H9 (cell line): ENCODE results near the gene CYB561D1. TPM values are rescaled to one million over a fixed set of nuclear protein-coding genes. Genes with fewer than 3 reads are reported as not detected.

Experiments
- DNase-seq: peaks from one replicate; pipeline ENCODE4 v3.0.0-alpha.2; 2017
- H2AFZ ChIP-seq: one replicate; pipeline ENCODE4 v1.6.1; 2013; ENCODE audit warnings: mild to moderate bottlenecking, low read length, control low read depth, moderate library complexity
- H2AK5ac ChIP-seq: 2 replicates; pipeline ENCODE4 v1.6.1; 2013; ENCODE audit warnings: low read length, control low read depth, mixed read lengths; ENCODE audit not compliant: insufficient read length
- H2BK120ac ChIP-seq: one replicate; pipeline ENCODE4 v1.6.1; 2013; ENCODE audit warnings: low read depth, mild to moderate bottlenecking, low read length, control low read depth, inconsistent platforms; ENCODE audit not compliant: poor library complexity, severe bottlenecking
- H2BK12ac ChIP-seq: 2 replicates; pipeline ENCODE4 v1.6.1; 2013; ENCODE audit warnings: low read length, control low read depth, mixed read lengths, low read depth; ENCODE audit not compliant: insufficient read length
- H2BK15ac ChIP-seq: 2 replicates; pipeline ENCODE4 v1.6.1; 2013; ENCODE audit warnings: low read depth, low read length, control low read depth
- H2BK20ac ChIP-seq: one replicate; pipeline ENCODE4 v1.6.1; 2013; ENCODE audit warnings: low read depth, mild to moderate bottlenecking, low read length, control low read depth, inconsistent platforms; ENCODE audit not compliant: poor library complexity, severe bottlenecking
- H2BK5ac ChIP-seq: 2 replicates; pipeline ENCODE4 v1.6.1; 2013; ENCODE audit warnings: low read length, control low read depth, mixed read lengths; ENCODE audit not compliant: insufficient read length
- H3K14ac ChIP-seq: 2 replicates; pipeline ENCODE4 v1.6.1; 2013; ENCODE audit warnings: low read length, control low read depth; ENCODE audit not compliant: insufficient read depth
- H3K18ac ChIP-seq: 2 replicates; pipeline ENCODE4 v1.6.1; 2013; ENCODE audit warnings: low read depth, mild to moderate bottlenecking, mixed read lengths, low read length, control low read depth; ENCODE audit not compliant: insufficient read length
- H3K23ac ChIP-seq: 2 replicates; pipeline ENCODE4 v1.6.1; 2013; ENCODE audit warnings: low read length, control low read depth, mixed read lengths, low read depth; ENCODE audit not compliant: insufficient read length
- H3K23me2 ChIP-seq: 2 replicates; pipeline ENCODE4 v1.6.1; 2013; ENCODE audit warnings: low read depth, mild to moderate bottlenecking, mixed read lengths, low read length, control low read depth; ENCODE audit not compliant: insufficient read length, poor library complexity, severe bottlenecking
- H3K27ac ChIP-seq: 2 replicates; pipeline ENCODE4 v1.5.1; 2013; ENCODE audit warnings: low read length, control low read depth, mixed read lengths, low read depth; ENCODE audit not compliant: insufficient read length
- H3K27me3 ChIP-seq: 2 replicates; pipeline ENCODE4 v1.6.1; 2013; ENCODE audit warnings: low read length, control low read depth, inconsistent platforms; ENCODE audit not compliant: insufficient read depth
- H3K4ac ChIP-seq: 2 replicates; pipeline ENCODE4 v1.6.1; 2013; ENCODE audit warnings: low read depth, mild to moderate bottlenecking, control low read depth, inconsistent platforms, low read length, moderate library complexity
- H3K4me1 ChIP-seq: 2 replicates; pipeline ENCODE4 v1.6.1; 2013; ENCODE audit warnings: low read length, control low read depth, inconsistent platforms; ENCODE audit not compliant: insufficient read depth
- H3K4me2 ChIP-seq: 2 replicates; pipeline ENCODE4 v1.6.1; 2013; ENCODE audit warnings: low read length, control low read depth, mixed read lengths; ENCODE audit not compliant: insufficient read length, insufficient read depth
- H3K56ac ChIP-seq: 2 replicates; pipeline ENCODE4 v1.6.1; 2013; ENCODE audit warnings: low read depth, mild to moderate bottlenecking, mixed read lengths, low read length, control low read depth; ENCODE audit not compliant: insufficient read length
- H3K79me1 ChIP-seq: 2 replicates; pipeline ENCODE4 v1.6.1; 2013; ENCODE audit warnings: low read depth, mild to moderate bottlenecking, moderate library complexity, low read length, control low read depth, inconsistent platforms; ENCODE audit not compliant: insufficient read depth, poor library complexity, severe bottlenecking
- H3K79me2 ChIP-seq: 2 replicates; pipeline ENCODE4 v1.6.1; 2013; ENCODE audit warnings: low read length, control low read depth, inconsistent platforms; ENCODE audit not compliant: insufficient read depth
- H3K9ac ChIP-seq: 2 replicates; pipeline ENCODE4 v1.6.1; 2013; ENCODE audit warnings: low read length, control low read depth, mixed read lengths; ENCODE audit not compliant: insufficient read length; ENCODE audit errors: extremely low read depth
- H3K9me3 ChIP-seq: one replicate; pipeline ENCODE4 v1.6.1; 2013; ENCODE audit warnings: low read depth, low read length, inconsistent platforms; ENCODE audit not compliant: control insufficient read depth
- H3T11ph ChIP-seq: one replicate; pipeline ENCODE4 v1.6.1; 2013; ENCODE audit warnings: mild to moderate bottlenecking, low read length, control low read depth, inconsistent platforms
- H4K20me1 ChIP-seq: one replicate; pipeline ENCODE4 v1.6.1; 2013; ENCODE audit not compliant: control insufficient read depth, insufficient read length, insufficient read depth
- H4K5ac ChIP-seq: 2 replicates; pipeline ENCODE4 v1.6.1; 2013; ENCODE audit warnings: low read depth, mild to moderate bottlenecking, mixed read lengths, low read length, control low read depth; ENCODE audit not compliant: insufficient read length
- H4K8ac ChIP-seq: replicated peaks from 2 replicates; pipeline ENCODE4 v1.6.1; 2013; ENCODE audit warnings: low read length, control low read depth, mixed read lengths, low read depth; ENCODE audit not compliant: insufficient read length
- H4K91ac ChIP-seq: 2 replicates; pipeline ENCODE4 v1.6.1; 2013; ENCODE audit warnings: low read depth, mild to moderate bottlenecking, moderate library complexity, mixed read lengths, low read length, control low read depth; ENCODE audit not compliant: insufficient read length
- H3K27ac Mint-ChIP-seq, 3 experiments: 2 replicates in 2 of 3; 3 replicates in 1 of 3; pipeline ENCODE4 v1.8.0; 2020 to 2021; ENCODE audit warnings: mixed read lengths in 3 of 3, mild to moderate bottlenecking in 1 of 3, moderate library complexity in 1 of 3
- H3K27me3 Mint-ChIP-seq: 2 replicates; pipeline ENCODE4 v1.8.0; 2021; ENCODE audit warnings: low read depth, mild to moderate bottlenecking, moderate library complexity, mixed read lengths
- H3K36me3 Mint-ChIP-seq, 3 experiments: 2 replicates in 2 of 3; 3 replicates in 1 of 3; pipeline ENCODE4 v1.8.0; 2020 to 2021; ENCODE audit warnings: low read depth in 3 of 3, mixed read lengths in 3 of 3; ENCODE audit not compliant: insufficient read depth in 1 of 3
- H3K4me1 Mint-ChIP-seq, 2 experiments: 2 replicates each; pipeline ENCODE4 v1.8.0; 2020; ENCODE audit warnings: mixed read lengths in 2 of 2
- H3K4me3 Mint-ChIP-seq, 2 experiments: 2 replicates in 1 of 2; 3 replicates in 1 of 2; pipeline ENCODE4 v1.8.0; 2020 to 2021; ENCODE audit warnings: mild to moderate bottlenecking in 2 of 2, mixed read lengths in 2 of 2, moderate library complexity in 1 of 2
- H3K9me3 Mint-ChIP-seq, 2 experiments: 2 replicates in 1 of 2; 3 replicates in 1 of 2; pipeline ENCODE4 v1.8.0; 2020; ENCODE audit warnings: mild to moderate bottlenecking in 2 of 2, mixed read lengths in 2 of 2, moderate library complexity in 1 of 2
- CTCF ChIP-seq: fragments of 200-600 bp; sonication (generic); conservative IDR thresholded peaks from 3 replicates; pipeline ENCODE4 v1.8.0; 2021; ENCODE audit warnings: antibody characterized with exemption, mild to moderate bottlenecking
- WGBS: extraction: QIAGEN DNeasy Blood & Tissue Kit; methylation state at CpG from one replicate; pipeline ENCODE4 v1.1.7; 2013; ENCODE audit warnings: missing lambda C conversion rate, low lambda C conversion rate, mixed read lengths; ENCODE audit not compliant: insufficient read length; ENCODE audit errors: extremely low coverage; 5-methylcytosine and 5-hydroxymethylcytosine counted together
- total RNA-seq: library from RNA; stranded (reverse); gene quantifications from 2 replicates; pipeline ENCODE4 v1.2.1, GENCODE V29; 2021

Gene CYB561D1
- total RNA-seq, 1 experiment from 2014 or later = 6.5 TPM

GRCh38 chr1:109490029-109490933, 3.6 kb upstream of the CYB561D1 start:
- Histone ChIP-seq H3K23me2 (no peaks in the 10 kb centered on the region), H4K5ac (no peak overlapping the region), H3K27me3 (no peaks in the 10 kb centered on the region), H3K4ac (no peak overlapping the region), H3K27ac (no peak overlapping the region), H3K9me3 (no peaks in the 10 kb centered on the region), H3K18ac (no peak overlapping the region), H3K4me1 (peaks cover under 1% of the 10 kb centered on the region; the same call in 1 of the 2 replicates), H2BK120ac (no peak overlapping the region), H4K20me1 (no peaks in the 10 kb centered on the region), H3K14ac (no peak overlapping the region), H2AFZ (no peak overlapping the region), H2BK20ac (no peak overlapping the region), H3K79me1 (no peaks in the 10 kb centered on the region), H3K9ac (no peak overlapping the region), H3K4me2 (no peak overlapping the region), H2BK5ac (no peak overlapping the region), H4K8ac (no peak overlapping the region), H2BK12ac (no peak overlapping the region), H4K91ac (no peak overlapping the region), H2AK5ac (no peak overlapping the region), H3K23ac (no peak overlapping the region), H2BK15ac (no peak overlapping the region), H3K56ac (no peak overlapping the region), H3K79me2 (no peaks in the 10 kb centered on the region), H3T11ph (no peak overlapping the region)
- peak; percentile 73 for DNase-seq
- Mint-ChIP-seq H3K36me3 (peaks cover 5 to 53% (median 11%) of the 10 kb centered on the region in 3 experiments; a peak in 5 of 7 replicates), H3K9me3 (no peaks in the 10 kb centered on the region), H3K27ac (no peak overlapping the region), H3K4me1 (peaks cover 2 to 13% of the 10 kb centered on the region in 2 experiments), H3K4me3 (no peak overlapping the region), H3K27me3 (no peaks in the 10 kb centered on the region)
- peak; percentile 78 for TF ChIP-seq CTCF
- WGBS = no CpG with 5 or more reads among the region's 11 CpGs
